GM21381 (cell line): ENCODE data around the gene TYW1B.
"Not testable (repeated sequence)": the region's sequence is repeated elsewhere in the genome, so short reads cannot be mapped to it uniquely, and the experiment has no call there.

ENCODE experiments used
- ATAC-seq: cut with Tn5 transposase; IDR thresholded peaks from one replicate; pipeline ENCODE4 v1.9.1; 2021; ENCODE audit warnings: mild to moderate bottlenecking, moderate library complexity; ENCODE audit not compliant: unreplicated experiment

The TYW1B gene

GRCh38 chr7:72580142-72580770 is 247.7 kb downstream of the TYW1B start:
- ATAC-seq = not testable (repeated sequence)

- ATAC-seq = no peak
Observed at GRCh38 chr7:72577107-72577506, 250.9 kb downstream of the TYW1B start.

- ATAC-seq = not testable (repeated sequence)
Observed at GRCh38 chr7:72561988-72562387, 266.0 kb downstream of the TYW1B start.

- ATAC-seq = not testable (repeated sequence)
Observed at GRCh38 chr7:72559546-72559945, 268.5 kb downstream of the TYW1B start.

- not testable (repeated sequence) for ATAC-seq
Observed at GRCh38 chr7:72556733-72557132, 271.3 kb downstream of the TYW1B start.

GRCh38 chr7:72555238-72555637 is 272.8 kb downstream of the TYW1B start:
- ATAC-seq = not testable (repeated sequence)

- ATAC-seq = not testable (repeated sequence)
Observed at GRCh38 chr7:72554401-72554800, 273.6 kb downstream of the TYW1B start.

DNA sequence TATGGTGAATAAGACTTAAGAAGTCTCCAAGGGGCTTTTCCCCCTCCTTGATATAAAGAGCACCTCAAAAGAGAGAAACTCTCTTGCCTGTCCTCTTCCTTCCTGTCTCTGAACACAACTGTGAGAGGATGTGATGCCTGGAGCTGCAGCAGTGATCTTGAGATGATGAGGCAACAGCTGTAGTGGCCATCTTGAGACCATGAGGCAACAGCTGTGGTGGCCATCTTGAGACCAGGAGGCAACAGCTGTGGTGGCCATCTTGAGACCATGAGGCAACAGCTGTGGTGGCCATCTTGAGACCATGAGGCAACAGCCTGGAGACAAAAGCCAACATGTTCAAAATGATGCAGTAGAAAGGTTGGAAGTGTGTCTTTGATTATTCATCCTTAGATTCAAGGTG is 277.5 kb downstream of the TYW1B start:
- ATAC-seq = not testable (repeated sequence)

- not testable (repeated sequence) for ATAC-seq
Observed at GRCh38 chr7:72546586-72547237, 281.3 kb downstream of the TYW1B start.

DNA sequence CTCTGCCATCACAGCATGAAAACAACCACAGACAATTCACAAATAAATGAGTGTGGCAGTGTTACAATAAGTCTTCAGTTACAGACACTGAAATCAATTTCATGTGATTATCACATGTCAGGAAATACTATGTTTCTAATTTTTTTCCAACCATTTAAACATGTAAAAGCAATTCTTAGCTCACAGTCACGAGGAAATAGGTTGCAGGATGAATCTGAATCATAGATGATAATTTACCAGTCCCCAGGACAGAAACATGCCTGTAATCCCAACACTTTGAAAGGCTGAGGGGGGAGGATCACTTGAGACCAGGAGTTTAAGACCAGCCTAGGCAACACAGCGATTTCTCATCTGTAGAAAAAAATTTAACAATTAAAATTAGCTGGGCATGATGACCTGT is 283.5 kb downstream of the TYW1B start:
- ATAC-seq = not testable (repeated sequence)

DNA sequence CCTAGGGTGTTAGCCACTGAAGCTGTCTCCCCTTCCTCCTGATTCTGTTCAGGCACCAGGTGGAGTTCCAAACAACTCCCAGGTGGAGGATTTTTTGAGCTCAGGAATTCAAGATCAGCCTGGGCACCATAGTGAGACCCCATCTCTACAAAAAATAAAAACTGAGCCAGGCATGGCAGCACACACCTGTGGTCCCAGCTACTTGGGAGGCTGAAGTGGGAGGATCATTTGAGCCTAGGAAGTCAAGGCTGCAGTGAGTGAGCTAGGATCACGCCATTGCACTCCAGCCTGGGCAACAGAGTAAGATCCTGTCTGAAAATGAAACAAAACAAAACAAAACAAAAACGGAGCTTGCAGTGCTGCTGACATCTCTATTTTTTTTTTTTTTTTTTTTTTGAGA is 287.1 kb downstream of the TYW1B start:
- no peak for ATAC-seq

DNA sequence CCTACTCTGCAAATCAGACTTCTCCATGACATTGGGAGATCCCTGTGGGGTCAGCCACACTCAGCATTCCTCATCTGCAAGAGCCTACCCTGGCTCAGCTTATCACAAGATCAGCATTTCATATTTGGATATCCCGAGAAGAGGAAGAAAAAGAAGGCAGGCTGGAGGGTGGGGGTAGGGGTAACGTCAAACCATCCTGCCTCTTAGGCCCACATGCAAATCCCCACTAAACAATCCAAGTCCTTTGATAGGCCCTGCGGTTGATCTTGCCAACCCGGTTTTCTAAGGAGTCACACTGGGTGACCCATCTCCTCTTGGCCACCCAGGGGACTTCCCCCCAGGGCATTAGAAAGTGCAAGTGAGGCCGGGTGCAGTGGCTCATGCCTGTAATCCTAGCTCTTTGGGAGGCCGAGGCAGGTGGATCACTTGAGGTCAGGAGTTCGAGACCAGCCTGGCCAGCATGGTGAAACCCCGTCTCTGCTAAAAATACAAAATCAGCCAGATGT is 287.8 kb downstream of the TYW1B start:
- no peak for ATAC-seq

- no peak for ATAC-seq
Observed at GRCh38 chr7:72539702-72540101, 288.3 kb downstream of the TYW1B start.

- ATAC-seq = no peak
Observed at GRCh38 chr7:72538856-72539255, 289.1 kb downstream of the TYW1B start.

DNA sequence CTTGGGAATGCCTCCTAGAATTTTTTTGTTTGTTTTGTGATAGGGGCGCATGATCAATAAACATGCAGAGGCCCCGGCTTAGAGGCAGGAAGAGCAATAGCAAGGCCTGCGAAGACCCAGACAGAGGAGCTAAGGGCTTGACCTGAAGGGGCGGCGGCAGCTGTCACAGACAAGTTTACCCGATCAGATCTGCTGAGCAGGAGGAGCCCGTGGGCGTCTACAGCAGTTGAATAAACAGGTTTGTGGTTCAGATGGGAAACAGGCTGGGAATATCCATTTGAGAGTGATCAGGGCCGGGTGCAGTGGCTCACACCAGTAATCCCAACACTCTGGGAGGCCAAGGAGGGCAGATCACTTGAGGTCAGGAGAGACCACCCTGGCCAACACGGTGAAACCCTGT is 289.9 kb downstream of the TYW1B start:
- ATAC-seq = no peak

- ATAC-seq = not testable (repeated sequence)
Observed at GRCh38 chr7:72536038-72536437, 292.0 kb downstream of the TYW1B start.

GRCh38 chr7:72531048-72531447 is 297.0 kb downstream of the TYW1B start:
- not testable (repeated sequence) for ATAC-seq
